Natural killer cell treated with Interleukin-12 subunit alpha and Interleukin-12 subunit beta and Interleukin-15 and Interleukin-18, amount 100 ng/mL, for 72 hours (primary cell): ENCODE measurements around the gene SPTBN2. TPM values are rescaled to one million over a fixed set of nuclear protein-coding genes. Genes with fewer than 3 reads are reported as not detected.
A peak's percentile ranks its signal among the peaks of the same experiment; 100 is the strongest.

ENCODE experiments used
- ATAC-seq, 2 donors: fragments of 150-1000 bp; cut with Tn5 transposase in 1 of 2; sonication (Bioruptor Pico), chemical (Tn5 transposase) in 1 of 2; 2 replicates each; pipeline ENCODE4 v1.10.0; 2021
- DNase-seq: peaks from one replicate; pipeline ENCODE4 v3.0.0; 2022; ENCODE audit warnings: low spot score
- H3K27ac Mint-ChIP-seq, 2 donors: 1 replicate in 1 of 2; 2 replicates in 1 of 2; pipeline ENCODE4 v1.8.0; 2022; ENCODE audit warnings: mixed read lengths in 2 of 2, mild to moderate bottlenecking in 1 of 2, moderate library complexity in 1 of 2
- H3K27me3 Mint-ChIP-seq, 2 donors: 1 replicate in 1 of 2; 2 replicates in 1 of 2; pipeline ENCODE4 v1.8.0; 2022; ENCODE audit warnings: mixed read lengths in 2 of 2
- H3K36me3 Mint-ChIP-seq: one replicate; pipeline ENCODE4 v1.8.0; 2022; ENCODE audit warnings: mixed read lengths
- H3K4me1 Mint-ChIP-seq, 2 donors: 1 replicate in 1 of 2; 2 replicates in 1 of 2; pipeline ENCODE4 v1.8.0; 2022; ENCODE audit warnings: low read depth in 2 of 2, mixed read lengths in 2 of 2, mild to moderate bottlenecking in 1 of 2
- H3K4me3 Mint-ChIP-seq: one replicate; pipeline ENCODE4 v1.8.0; 2022; ENCODE audit warnings: mixed read lengths
- H3K9me3 Mint-ChIP-seq: 2 replicates; pipeline ENCODE4 v1.8.0; 2022; ENCODE audit warnings: mixed read lengths
- total RNA-seq, 2 donors: library from RNA; stranded (reverse); gene quantifications; one replicate each; pipeline ENCODE4 v1.2.3, GENCODE V29; 2022

The SPTBN2 gene
- total RNA-seq: under 1 TPM in 1 of 2 donors, not detected in 1; 0.93 TPM

- H3K9me3 Mint-ChIP-seq: no peaks in the 10 kb centered on the region
- DNase-seq (no peak), ATAC-seq (no peak)
- peak within 1 kb of the TSS; percentile 88 for H3K4me3 Mint-ChIP-seq
- no peak within 1 kb of the TSS for H3K27ac Mint-ChIP-seq
- H3K36me3 Mint-ChIP-seq: peaks cover 6% of the 10 kb centered on the region
- H3K4me1 Mint-ChIP-seq: peaks cover 15 to 17% of the 10 kb centered on the region in 2 donors
- peaks cover 43 to 59% of the 10 kb centered on the region in 2 donors for H3K27me3 Mint-ChIP-seq
Measured at GRCh38 chr11:66728693-66729385, at the start of gene SPTBN2. TSS of gene SPTBN2 (minus strand) at chr11:66729216. CDS start at chr11:66721240, 7,976 bp downstream.

- ATAC-seq: no peak
- Mint-ChIP-seq H3K4me3 (no peak overlapping the region), H3K4me1 (no peaks in the 10 kb centered on the region)
Measured at GRCh38 chr11:66768818-66769217, 39.8 kb upstream of the SPTBN2 start.

GRCh38 chr11:66768088-66768521, 39.1 kb upstream of the SPTBN2 start:
- Mint-ChIP-seq H3K27ac (no peak overlapping the region), H3K27me3 (no peaks in the 10 kb centered on the region)
- no peak for ATAC-seq

More at GRCh38 chr11:66768818-66769217, 39.8 kb upstream of the SPTBN2 start:
- Mint-ChIP-seq H3K36me3 (no peaks in the 10 kb centered on the region), H3K27ac (no peak overlapping the region), H3K27me3 (no peaks in the 10 kb centered on the region), H3K9me3 (no peaks in the 10 kb centered on the region)
- no peak for DNase-seq

GRCh38 chr11:66767666-66768065, 38.6 kb upstream of the SPTBN2 start:
- Mint-ChIP-seq H3K27ac (no peak overlapping the region), H3K4me3 (no peak overlapping the region), H3K27me3 (no peaks in the 10 kb centered on the region), H3K9me3 (no peaks in the 10 kb centered on the region), H3K36me3 (no peaks in the 10 kb centered on the region), H3K4me1 (no peaks in the 10 kb centered on the region)
- ATAC-seq (no peak), DNase-seq (no peak)

More at GRCh38 chr11:66768088-66768521, 39.1 kb upstream of the SPTBN2 start:
- Mint-ChIP-seq H3K9me3 (no peaks in the 10 kb centered on the region), H3K36me3 (no peaks in the 10 kb centered on the region), H3K4me3 (no peak overlapping the region), H3K4me1 (no peaks in the 10 kb centered on the region)
- DNase-seq: no peak

GRCh38 chr11:66766681-66767080, 37.7 kb upstream of the SPTBN2 start:
- ATAC-seq: no peak
- Mint-ChIP-seq H3K27ac (no peak overlapping the region), H3K9me3 (no peaks in the 10 kb centered on the region), H3K27me3 (no peaks in the 10 kb centered on the region), H3K36me3 (no peaks in the 10 kb centered on the region), H3K4me3 (no peak overlapping the region), H3K4me1 (no peaks in the 10 kb centered on the region)
- no peak for DNase-seq

GRCh38 chr11:66762088-66762487, 33.1 kb upstream of the SPTBN2 start:
- ATAC-seq (no peak), DNase-seq (no peak)
- no peak overlapping the region for H3K4me3 Mint-ChIP-seq
- no peak overlapping the region for H3K27ac Mint-ChIP-seq
- no peaks in the 10 kb centered on the region for H3K9me3 Mint-ChIP-seq
- no peaks in the 10 kb centered on the region for H3K36me3 Mint-ChIP-seq
- no peaks in the 10 kb centered on the region for H3K4me1 Mint-ChIP-seq
- H3K27me3 Mint-ChIP-seq: no peaks in the 10 kb centered on the region

GRCh38 chr11:66752148-66752547, 23.1 kb upstream of the SPTBN2 start:
- DNase-seq: no peak
- no peak for ATAC-seq
- Mint-ChIP-seq H3K9me3 (no peaks in the 10 kb centered on the region), H3K4me1 (no peaks in the 10 kb centered on the region), H3K36me3 (no peaks in the 10 kb centered on the region), H3K4me3 (no peak overlapping the region), H3K27me3 (no peaks in the 10 kb centered on the region), H3K27ac (no peak overlapping the region)

- Mint-ChIP-seq H3K27ac (no peak overlapping the region), H3K36me3 (no peaks in the 10 kb centered on the region), H3K9me3 (no peaks in the 10 kb centered on the region), H3K4me1 (peaks cover 0 to 4% of the 10 kb centered on the region in 2 donors), H3K27me3 (no peaks in the 10 kb centered on the region), H3K4me3 (no peak overlapping the region)
- DNase-seq (no peak), ATAC-seq (no peak)
Measured at GRCh38 chr11:66749091-66749490, 20.1 kb upstream of the SPTBN2 start.

- Mint-ChIP-seq H3K9me3 (no peaks in the 10 kb centered on the region), H3K27me3 (no peaks in the 10 kb centered on the region), H3K27ac (no peak overlapping the region), H3K36me3 (no peaks in the 10 kb centered on the region), H3K4me3 (no peak overlapping the region), H3K4me1 (peaks cover 0 to 4% of the 10 kb centered on the region in 2 donors)
- no peak for ATAC-seq
- no peak for DNase-seq
Measured at GRCh38 chr11:66747480-66747879, 18.5 kb upstream of the SPTBN2 start.

- Mint-ChIP-seq H3K4me1 (peaks cover 0 to 4% of the 10 kb centered on the region in 2 donors), H3K36me3 (no peaks in the 10 kb centered on the region), H3K27ac (peak overlapping the region in 1 of 2 donors; percentile 33), H3K4me3 (peak overlapping the region; percentile 96), H3K9me3 (peaks cover 5% of the 10 kb centered on the region), H3K27me3 (no peaks in the 10 kb centered on the region)
- ATAC-seq (peak in 1 of 2 donors; percentile 48), DNase-seq (no peak)
Measured at GRCh38 chr11:66745356-66746235, 16.6 kb upstream of the SPTBN2 start.

- Mint-ChIP-seq H3K27ac (peak overlapping the region; percentile 43 to 72), H3K9me3 (peaks cover 5% of the 10 kb centered on the region), H3K36me3 (no peaks in the 10 kb centered on the region), H3K4me1 (peaks cover 0 to 4% of the 10 kb centered on the region in 2 donors), H3K27me3 (no peaks in the 10 kb centered on the region), H3K4me3 (peak overlapping the region; percentile 96)
- DNase-seq: peak; percentile 91
- ATAC-seq: peak; percentile 95 to 96
Measured at GRCh38 chr11:66744485-66745355, 15.7 kb upstream of the SPTBN2 start.

GRCh38 chr11:66743271-66743968, 14.4 kb upstream of the SPTBN2 start:
- H3K36me3 Mint-ChIP-seq: no peaks in the 10 kb centered on the region
- peaks cover 0 to 4% of the 10 kb centered on the region in 2 donors for H3K4me1 Mint-ChIP-seq
- no peak for ATAC-seq
- H3K4me3 Mint-ChIP-seq: peak overlapping the region; percentile 96
- peaks cover 5% of the 10 kb centered on the region for H3K9me3 Mint-ChIP-seq
- peak overlapping the region; percentile 43 to 72 for H3K27ac Mint-ChIP-seq
- DNase-seq: no peak
- no peaks in the 10 kb centered on the region for H3K27me3 Mint-ChIP-seq

- H3K27ac Mint-ChIP-seq: no peak overlapping the region
- ATAC-seq (no peak), DNase-seq (no peak)
Measured at GRCh38 chr11:66741153-66741552, 12.1 kb upstream of the SPTBN2 start.

More at GRCh38 chr11:66741153-66741552, 12.1 kb upstream of the SPTBN2 start:
- Mint-ChIP-seq H3K36me3 (no peaks in the 10 kb centered on the region), H3K4me3 (no peak overlapping the region), H3K27me3 (peaks cover 6 to 9% of the 10 kb centered on the region in 2 donors), H3K4me1 (peaks cover 0 to 4% of the 10 kb centered on the region in 2 donors), H3K9me3 (peaks cover 5% of the 10 kb centered on the region)
